Stimulated activated naive CD4-positive, alpha-beta T cell treated with Interleukin-2 at 50 U/mL for 16 hours (primary cell): ENCODE data around the gene NSUN4.

Source experiments
- DNase-seq: peaks from one replicate; lab custom pipeline; 2025; lab: John Stamatoyannopoulos, UW

The NSUN4 gene

GRCh38 chr1:46406881-46407608 lies 66.4 kb downstream of the NSUN4 start:
- no peak for DNase-seq

- no peak for DNase-seq
These were observed 67.0 kb downstream of the NSUN4 start for GRCh38 chr1:46407636-46408035.

GRCh38 chr1:46408356-46409062 lies 67.9 kb downstream of the NSUN4 start:
- no peak for DNase-seq

- DNase-seq, result no peak
These were observed 68.4 kb downstream of the NSUN4 start for GRCh38 chr1:46409063-46409372.

DNA sequence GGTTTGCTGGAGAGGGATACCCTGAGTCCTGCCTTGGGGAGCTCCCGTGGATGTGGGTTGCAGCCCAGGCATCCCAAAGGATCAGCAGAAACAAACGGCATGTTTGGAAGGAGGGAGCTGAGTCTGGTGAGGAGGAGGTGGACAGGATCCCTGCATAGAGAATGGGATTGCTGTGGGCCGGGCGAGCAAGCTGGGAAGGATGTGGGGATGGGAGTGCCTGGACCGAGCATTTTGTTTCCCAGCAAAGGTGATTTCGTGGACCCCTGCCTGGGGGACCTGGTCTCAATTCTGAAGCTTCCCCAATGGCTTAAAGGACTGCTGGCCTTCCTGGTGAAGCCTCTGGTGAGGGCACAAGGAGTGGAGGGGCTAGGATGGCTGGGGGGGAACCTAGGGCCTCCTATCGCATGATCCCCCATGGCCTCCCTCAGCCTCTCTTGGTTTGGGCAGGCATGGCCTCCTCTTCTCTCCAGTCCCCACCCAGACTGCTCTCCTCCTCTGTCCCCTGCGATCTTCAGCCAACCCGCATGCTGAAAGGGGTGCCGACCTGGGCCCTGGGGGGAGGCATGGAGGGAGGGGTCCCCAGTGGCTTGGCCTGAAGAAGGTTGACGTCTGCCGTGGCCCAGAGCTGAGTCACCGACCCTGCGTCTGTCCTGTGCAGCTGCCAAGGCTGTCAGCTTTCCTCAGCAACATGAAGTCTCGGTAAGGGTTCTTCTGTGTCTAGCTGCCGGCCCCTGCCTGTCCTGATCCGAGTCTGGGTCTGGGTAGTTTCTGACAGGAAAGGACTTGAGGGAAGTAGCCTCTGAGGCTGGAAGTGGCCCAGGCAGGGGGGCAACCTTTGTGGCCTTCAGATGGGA lies 69.8 kb downstream of the NSUN4 start:
- DNase-seq, result no peak

- DNase-seq, result no peak
These were observed 70.4 kb downstream of the NSUN4 start for GRCh38 chr1:46411010-46411405.
